Measurements from ENCODE around the gene CYB561. TPM values are rescaled to one million over a fixed set of nuclear protein-coding genes. Genes with fewer than 3 reads are reported as not detected.
"Not testable (repeated sequence)": the region's sequence is repeated elsewhere in the genome, so short reads cannot be mapped to it uniquely, and the experiment has no call there.

The CYB561 gene
- total RNA-seq, 1 experiment from 2014 or later = 52.1 TPM

DNA sequence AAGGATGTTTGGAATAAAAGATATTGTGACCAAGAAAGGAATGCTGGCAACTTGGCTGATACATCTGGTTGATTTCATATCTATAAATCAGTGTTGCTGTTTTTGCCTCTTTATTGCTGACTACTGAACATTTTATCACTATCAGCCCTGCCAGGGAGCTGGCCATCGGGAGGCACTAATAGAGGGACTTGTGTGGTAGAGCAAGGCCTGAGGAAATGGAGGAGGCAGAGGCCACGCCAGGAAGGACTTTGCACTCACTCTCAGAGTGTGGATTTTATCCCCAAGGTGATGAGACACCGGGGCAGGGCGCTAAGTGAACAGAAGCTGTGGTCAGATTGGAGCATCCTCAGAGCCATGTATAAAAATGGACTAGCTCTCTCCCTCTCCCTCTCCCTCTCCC lies 9.3 kb upstream of the CYB561 start:
- no TSS peak for BruUV-seq (replicated peaks)
- no peaks in the 10 kb centered on the region for H3K36me3 Mint-ChIP-seq (ENCODE audit: insufficient read depth, unreplicated experiment)
- peaks cover 9% of the 10 kb centered on the region for H3K4me1 Mint-ChIP-seq (ENCODE audit: low read depth, unreplicated experiment)
- DNase-seq = no peak
- H3K4me3 Mint-ChIP-seq (ENCODE audit: low read depth, unreplicated experiment) = no peak overlapping the region
- no peak overlapping the region for H3K27ac Mint-ChIP-seq (ENCODE audit: unreplicated experiment)
- CTCF ChIA-PET = no interaction called here
- no peaks in the 10 kb centered on the region for H3K9me3 Mint-ChIP-seq (ENCODE audit: low read depth, unreplicated experiment)
- intact Hi-C loops (cut with micrococcal nuclease; ENCODE audit: unreplicated experiment) = no loop called here
- H3K27me3 Mint-ChIP-seq (ENCODE audit: unreplicated experiment) = no peaks in the 10 kb centered on the region
- no peak for TF ChIP-seq CTCF (IDR thresholded peaks at IDR 0.05; ENCODE audit: unreplicated experiment)

DNA sequence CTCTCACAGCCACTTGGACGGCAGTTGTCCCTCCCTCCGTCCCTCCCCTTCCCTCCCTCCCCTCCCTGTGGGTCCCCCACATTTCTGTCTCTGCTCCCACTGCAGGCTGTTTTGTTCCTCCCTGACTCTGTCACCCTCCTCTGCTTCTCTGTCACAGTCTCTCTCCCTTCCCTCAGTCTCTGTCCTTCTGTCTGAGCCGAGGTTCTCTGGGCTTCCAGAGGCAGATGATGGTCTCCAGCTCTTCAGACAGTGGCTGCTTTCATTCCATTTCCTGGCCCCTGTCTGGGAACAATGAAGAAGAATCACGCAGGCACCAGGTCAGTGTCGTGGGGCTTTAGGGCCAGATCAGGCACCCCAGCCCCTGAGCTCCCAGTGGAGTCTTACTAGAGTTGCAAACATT lies 8.8 kb upstream of the CYB561 start:
- Mint-ChIP-seq H3K27ac (ENCODE audit: unreplicated experiment) (no peak overlapping the region), H3K9me3 (ENCODE audit: low read depth, unreplicated experiment) (no peaks in the 10 kb centered on the region), H3K4me1 (ENCODE audit: low read depth, unreplicated experiment) (peaks cover 4% of the 10 kb centered on the region), H3K4me3 (ENCODE audit: low read depth, unreplicated experiment) (no peak overlapping the region), H3K27me3 (ENCODE audit: unreplicated experiment) (no peaks in the 10 kb centered on the region), H3K36me3 (ENCODE audit: insufficient read depth, unreplicated experiment) (no peaks in the 10 kb centered on the region)
- CTCF ChIA-PET = no interaction called here
- DNase-seq = no peak
- no peak for TF ChIP-seq CTCF (IDR thresholded peaks at IDR 0.05; ENCODE audit: unreplicated experiment)
- intact Hi-C loops (cut with micrococcal nuclease; ENCODE audit: unreplicated experiment) = no loop called here
- BruUV-seq (replicated peaks) = no TSS peak

- H3K27me3 Mint-ChIP-seq (ENCODE audit: unreplicated experiment) = not testable (repeated sequence)
These were observed 8.3 kb upstream of the CYB561 start for GRCh38 chr17:63454357-63454756.

GRCh38 chr17:63452962-63453551 lies 7.0 kb upstream of the CYB561 start:
- H3K27me3 Mint-ChIP-seq (ENCODE audit: unreplicated experiment) = no peaks in the 10 kb centered on the region
- no peak for DNase-seq
- BruUV-seq (replicated peaks) = no TSS peak
- intact Hi-C loops (cut with micrococcal nuclease; ENCODE audit: unreplicated experiment) = no loop called here
- H3K9me3 Mint-ChIP-seq (ENCODE audit: low read depth, unreplicated experiment) = no peaks in the 10 kb centered on the region
- CTCF ChIA-PET = interaction anchor here (0.6 kb wide), 1 partner anchor 159 kb away, joined by 3 read pairs; no protein-coding TSS in a partner anchor
- no peak for TF ChIP-seq CTCF (IDR thresholded peaks at IDR 0.05; ENCODE audit: unreplicated experiment)
- H3K4me1 Mint-ChIP-seq (ENCODE audit: low read depth, unreplicated experiment) = no peaks in the 10 kb centered on the region
- no peaks in the 10 kb centered on the region for H3K36me3 Mint-ChIP-seq (ENCODE audit: insufficient read depth, unreplicated experiment)
- no peak overlapping the region for H3K27ac Mint-ChIP-seq (ENCODE audit: unreplicated experiment)
- H3K4me3 Mint-ChIP-seq (ENCODE audit: low read depth, unreplicated experiment) = no peak overlapping the region

More at GRCh38 chr17:63454357-63454756, 8.3 kb upstream of the CYB561 start:
- CTCF ChIA-PET; DNase-seq; intact Hi-C loops (cut with micrococcal nuclease; ENCODE audit: unreplicated experiment); H3K4me1 Mint-ChIP-seq (ENCODE audit: low read depth, unreplicated experiment); BruUV-seq (replicated peaks); H3K9me3 Mint-ChIP-seq (ENCODE audit: low read depth, unreplicated experiment); H3K27ac Mint-ChIP-seq (ENCODE audit: unreplicated experiment); H3K36me3 Mint-ChIP-seq (ENCODE audit: insufficient read depth, unreplicated experiment); H3K4me3 Mint-ChIP-seq (ENCODE audit: low read depth, unreplicated experiment): not testable (repeated sequence)

Data from Calu3 (cell line).